HepG2 (cell line): Measurements from ENCODE around the gene VRK3. TPM values are rescaled to one million over a fixed set of nuclear protein-coding genes. Genes with fewer than 3 reads are reported as not detected.

Experiments
- ARNTL ChIP-seq: sonication (generic); formaldehyde crosslinking; IDR thresholded peaks from 2 replicates; pipeline ENCODE4 v1.4.0; 2020; ENCODE audit warnings: mild to moderate bottlenecking, missing genetic modification reagents
- EEA1 ChIP-seq: sonication (generic); formaldehyde crosslinking; IDR thresholded peaks from 2 replicates; pipeline ENCODE4 v1.5.1; 2020; ENCODE audit warnings: mild to moderate bottlenecking, missing genetic modification reagents, borderline replicate concordance
- EED ChIP-seq: sonication (generic); formaldehyde crosslinking; IDR thresholded peaks from 2 replicates; pipeline ENCODE4 v1.5.0; 2020; ENCODE audit warnings: mild to moderate bottlenecking, missing genetic modification reagents
- FOXK2 ChIP-seq: fragments of 450-650 bp; IDR thresholded peaks from 2 replicates; pipeline ENCODE4 v1.6.1; 2016
- GABPA ChIP-seq, 2 experiments: IDR thresholded peaks; 2 replicates each; pipeline ENCODE4 v1.6.1; 2011 to 2016; ENCODE audit warnings: low read depth in 2 of 2, low read length in 1 of 2, missing biosample characterization in 1 of 2, missing genetic modification characterization in 1 of 2
- KLF16 ChIP-seq, 2 experiments: sonication (generic) in 1 of 2; formaldehyde crosslinking in 1 of 2; IDR thresholded peaks; 2 replicates each; pipeline versions ENCODE4 v1.6.1 to v1.8.0; 2016 to 2023; ENCODE audit warnings: missing genetic modification reagents in 2 of 2, missing compliant biosample characterization in 1 of 2
- MAFG ChIP-seq: sonication (generic); formaldehyde crosslinking; IDR thresholded peaks from 2 replicates; pipeline ENCODE4 v1.5.1; 2020; ENCODE audit warnings: mild to moderate bottlenecking, missing genetic modification reagents
- MZF1 ChIP-seq: sonication (generic); formaldehyde crosslinking; IDR thresholded peaks from 2 replicates; pipeline ENCODE4 v1.8.1; 2023; ENCODE audit warnings: mild to moderate bottlenecking, missing genetic modification reagents, borderline replicate concordance
- NFE2 ChIP-seq: sonication (generic); formaldehyde crosslinking; IDR thresholded peaks from 2 replicates; pipeline ENCODE4 v1.4.0; 2020; ENCODE audit warnings: missing genetic modification reagents
- RAD51 ChIP-seq: fragments of 450-650 bp; IDR thresholded peaks from 2 replicates; pipeline ENCODE4 v1.6.1; 2016; ENCODE audit warnings: borderline replicate concordance
- REST ChIP-seq, 2 experiments: IDR thresholded peaks; 2 replicates each; pipeline ENCODE4 v1.6.1; 2011 to 2012; ENCODE audit warnings: low read length in 2 of 2, borderline replicate concordance in 1 of 2, low read depth in 1 of 2, mild to moderate bottlenecking in 1 of 2, moderate library complexity in 1 of 2
- SALL2 ChIP-seq: sonication (generic); formaldehyde crosslinking; IDR thresholded peaks from 2 replicates; pipeline ENCODE4 v1.8.1; 2023; ENCODE audit warnings: mild to moderate bottlenecking, missing genetic modification reagents, inconsistent platforms
- SAP130 ChIP-seq: IDR thresholded peaks from 2 replicates; pipeline ENCODE4 v1.6.1; 2016; ENCODE audit warnings: low read depth
- SIX4 ChIP-seq: sonication (generic); formaldehyde crosslinking; IDR thresholded peaks from 2 replicates; pipeline ENCODE4 v1.4.0; 2020; ENCODE audit warnings: missing genetic modification reagents
- SNAPC2 ChIP-seq: sonication (generic); formaldehyde crosslinking; IDR thresholded peaks from 2 replicates; pipeline ENCODE4 v1.8.1; 2022; ENCODE audit warnings: mild to moderate bottlenecking, missing genetic modification reagents
- SNAPC5 ChIP-seq: sonication (generic); formaldehyde crosslinking; IDR thresholded peaks from 2 replicates; pipeline ENCODE4 v1.8.1; 2023; ENCODE audit warnings: mild to moderate bottlenecking, missing genetic modification reagents, borderline replicate concordance
- SP5 ChIP-seq: IDR thresholded peaks from 2 replicates; pipeline ENCODE4 v1.6.1; 2016; ENCODE audit warnings: low read depth, borderline replicate concordance
- TCF7L2 ChIP-seq: IDR thresholded peaks from 2 replicates; pipeline ENCODE4 v1.6.1; 2011; ENCODE audit warnings: mild to moderate bottlenecking, low read depth, low read length, moderate library complexity
- THRA ChIP-seq: sonication (generic); formaldehyde crosslinking; IDR thresholded peaks from 2 replicates; pipeline ENCODE4 v1.4.0; 2020; ENCODE audit warnings: missing genetic modification reagents, borderline replicate concordance
- XBP1 ChIP-seq: sonication (generic); formaldehyde crosslinking; IDR thresholded peaks from 2 replicates; pipeline ENCODE4 v1.5.0; 2020; ENCODE audit warnings: missing genetic modification reagents
- ZBTB10 ChIP-seq: sonication (generic); formaldehyde crosslinking; IDR thresholded peaks from 2 replicates; pipeline ENCODE4 v1.4.0; 2020; ENCODE audit warnings: missing genetic modification reagents, borderline replicate concordance
- ZNF160 ChIP-seq: sonication (generic); formaldehyde crosslinking; IDR thresholded peaks from 2 replicates; pipeline ENCODE4 v1.8.0; 2022; ENCODE audit warnings: mild to moderate bottlenecking, inconsistent platforms, missing genetic modification reagents
- ZNF263 ChIP-seq: sonication (generic); formaldehyde crosslinking; IDR thresholded peaks from 2 replicates; pipeline ENCODE4 v1.4.0; 2020; ENCODE audit warnings: missing genetic modification reagents
- ZNF274 ChIP-seq: sonication (generic); formaldehyde crosslinking; IDR thresholded peaks from 2 replicates; pipeline ENCODE4 v1.5.1; 2020; ENCODE audit warnings: mild to moderate bottlenecking, missing genetic modification reagents
- ZNF333 ChIP-seq: sonication (generic); formaldehyde crosslinking; IDR thresholded peaks from 2 replicates; pipeline ENCODE4 v1.4.0; 2020; ENCODE audit warnings: mild to moderate bottlenecking, missing genetic modification reagents, borderline replicate concordance
- polyA plus RNA-seq, 8 experiments: library from polyadenylated mRNA; depleted of rRNA in 3 of 8; stranded (reverse) in 7 of 8; unstranded in 1 of 8; fragments of >200 nt; fragmentation: Illumina TruSeq in 4 of 8; extraction: Trizol in 4 of 8; gene quantifications; 2 replicates each; pipeline versions ENCODE4 v1.2.1 to v1.2.3, GENCODE V29; 2011 to 2016; ENCODE audit warnings: low read depth in 4 of 8, missing spikeins in 1 of 8, mixed read lengths in 1 of 8; ENCODE audit not compliant: insufficient read depth in 1 of 8
- total RNA-seq, 5 experiments: library from RNA; depleted of rRNA; stranded (reverse); fragments of >200 nt; fragmentation: Illumina TruSeq; extraction: Trizol; gene quantifications; 2 replicates each; pipeline ENCODE4 v1.2.3, GENCODE V29; 2016; ENCODE audit warnings: low read depth in 1 of 5

Gene VRK3
- total and polyA plus RNA-seq, 2 of the 13 experiments (the other 11 are each of a cell fraction or from before 2014, with no cell fraction given), result 23.8 to 28.3 TPM

GRCh38 chr19:49983645-49984229 is 41.4 kb downstream of the VRK3 start (continued):
- TF ChIP-seq ZBTB10 (no peak), SP5 (CRISPR knock-in tag) (no peak), REST (IDR thresholded peaks at IDR 0.05; ENCODE audit: borderline replicate concordance in 1 of 2, low read depth in 1 of 2, low read length in 2 of 2) (no peak), SNAPC5 (CRISPR knock-in tag) (no peak), FOXK2 (no peak), RAD51 (no peak), SAP130 (CRISPR knock-in tag) (peak; percentile 29; the same call in 1 of the 2 replicates), EEA1 (CRISPR knock-in tag) (no peak), ZNF274 (CRISPR knock-in tag) (no peak), SIX4 (CRISPR knock-in tag) (no peak), MZF1 (CRISPR knock-in tag) (no peak), NFE2 (CRISPR knock-in tag) (no peak), XBP1 (CRISPR knock-in tag) (no peak), THRA (CRISPR knock-in tag) (no peak), ZNF263 (CRISPR knock-in tag) (no peak), SNAPC2 (no peak), ZNF333 (no peak), MAFG (CRISPR knock-in tag) (no peak), SALL2 (CRISPR knock-in tag) (no peak), ARNTL (CRISPR knock-in tag) (no peak), GABPA (IDR thresholded peaks at IDR 0.05; ENCODE audit: low read depth, low read length) (no peak), GABPA (CRISPR knock-in tag; IDR thresholded peaks at IDR 0.05; ENCODE audit: low read depth) (no peak), ZNF160 (CRISPR knock-in tag) (no peak), KLF16 (CRISPR knock-in tag; IDR thresholded peaks at IDR 0.05) (no peak), TCF7L2 (no peak), EED (no peak)
